Lung (tissue), 12 donors: ENCODE measurements around the gene CCNI2. TPM values are rescaled to one million over a fixed set of nuclear protein-coding genes. Genes with fewer than 3 reads are reported as not detected.
A peak's percentile ranks its signal among the peaks of the same experiment; 100 is the strongest.

Experiments
- ATAC-seq: fragments of 200-7000 bp; cut with Tn5 transposase; one replicate; pipeline ENCODE4 v1.9.1; 2020; ENCODE audit warnings: moderate number of reproducible peaks; ENCODE audit not compliant: insufficient read depth, low FRiP score
- DNase-seq, 3 donors: peaks; one replicate each; pipeline ENCODE4 v3.0.0-alpha.2; 2013 to 2017
- H3K27ac ChIP-seq, 2 donors: one replicate each; pipeline ENCODE4 v1.5.1; 2013; ENCODE audit warnings: mild to moderate bottlenecking in 2 of 2, moderate library complexity in 2 of 2, control low read depth in 1 of 2, inconsistent platforms in 1 of 2, low read depth in 1 of 2, low read length in 1 of 2
- H3K27me3 ChIP-seq, 3 donors: one replicate each; pipeline ENCODE4 v1.5.1; 2013; ENCODE audit warnings: low read length in 2 of 3; ENCODE audit not compliant: control insufficient read depth in 3 of 3, insufficient read depth in 3 of 3
- H3K36me3 ChIP-seq, 4 donors: one replicate each; pipeline ENCODE4 v1.5.1; 2013; ENCODE audit warnings: low read length in 4 of 4, mild to moderate bottlenecking in 1 of 4, moderate library complexity in 1 of 4; ENCODE audit not compliant: control insufficient read depth in 4 of 4, insufficient read depth in 4 of 4
- H3K4me1 ChIP-seq, 5 donors: one replicate each; pipeline ENCODE4 v1.5.1; 2013; ENCODE audit warnings: low read length in 5 of 5, mild to moderate bottlenecking in 2 of 5, moderate library complexity in 1 of 5; ENCODE audit not compliant: control insufficient read depth in 5 of 5, insufficient read depth in 5 of 5
- H3K4me3 ChIP-seq: one replicate; pipeline ENCODE4 v1.5.1; 2013; ENCODE audit warnings: mild to moderate bottlenecking, control low read depth, moderate library complexity
- H3K9ac ChIP-seq, 2 donors: one replicate each; pipeline ENCODE4 v1.5.1; 2013; ENCODE audit warnings: low read length in 2 of 2, control low read depth in 1 of 2; ENCODE audit not compliant: insufficient read depth in 1 of 2
- H3K9me3 ChIP-seq, 4 donors: one replicate each; pipeline ENCODE4 v1.5.1; 2013; ENCODE audit warnings: low read length in 3 of 4, mild to moderate bottlenecking in 1 of 4, moderate library complexity in 1 of 4; ENCODE audit not compliant: control insufficient read depth in 4 of 4, insufficient read depth in 3 of 4
- WGBS, 2 donors: extraction: QIAGEN DNeasy Blood & Tissue Kit; methylation state at CpG; one replicate each; pipeline ENCODE4 v1.1.7; 2013; 5-methylcytosine and 5-hydroxymethylcytosine counted together
- polyA plus RNA-seq, 2 donors: library from polyadenylated mRNA; stranded (reverse); fragments of 200-250 nt; gene quantifications; one replicate each; pipeline ENCODE4 v1.2.1, GENCODE V29; 2013
- total RNA-seq, 2 donors: library from RNA; depleted of rRNA in 1 of 2; stranded (reverse); fragments of >200 nt in 1 of 2; gene quantifications; one replicate each; pipeline ENCODE4 v1.2.1, GENCODE V29; 2014 to 2021
- TF ChIP-seq, protein P1 (sequence below): IDR thresholded peaks from 2 replicates; pipeline ENCODE4 v1.5.1; 2012; ENCODE audit warnings: mild to moderate bottlenecking; ENCODE audit errors: control extremely low read depth, extremely low read depth
- donor health status: control.
- donor health status: control.
- donor health status: Bipolar disorder and iron deficiency.
- donor health status: healthy.
- donor health status: DM: yes; HTN: yes; CAD: no.

The CCNI2 gene
- total and polyA plus RNA-seq, 4 donors, result 0.55 to 0.88 (median 0.67) TPM

GRCh38 chr5:132747616-132748440 lies 602 bp downstream of the CCNI2 start:
- no peaks in the 10 kb centered on the region for H3K9me3 ChIP-seq
- H3K27me3 ChIP-seq, result peaks cover 0 to 40% (median 26%) of the 10 kb centered on the region in 3 donors
- 30 to 36% methylated on average over 74 to 76 of the region's 76 CpGs for WGBS, 2 donors
- TF ChIP-seq, protein P1, sequence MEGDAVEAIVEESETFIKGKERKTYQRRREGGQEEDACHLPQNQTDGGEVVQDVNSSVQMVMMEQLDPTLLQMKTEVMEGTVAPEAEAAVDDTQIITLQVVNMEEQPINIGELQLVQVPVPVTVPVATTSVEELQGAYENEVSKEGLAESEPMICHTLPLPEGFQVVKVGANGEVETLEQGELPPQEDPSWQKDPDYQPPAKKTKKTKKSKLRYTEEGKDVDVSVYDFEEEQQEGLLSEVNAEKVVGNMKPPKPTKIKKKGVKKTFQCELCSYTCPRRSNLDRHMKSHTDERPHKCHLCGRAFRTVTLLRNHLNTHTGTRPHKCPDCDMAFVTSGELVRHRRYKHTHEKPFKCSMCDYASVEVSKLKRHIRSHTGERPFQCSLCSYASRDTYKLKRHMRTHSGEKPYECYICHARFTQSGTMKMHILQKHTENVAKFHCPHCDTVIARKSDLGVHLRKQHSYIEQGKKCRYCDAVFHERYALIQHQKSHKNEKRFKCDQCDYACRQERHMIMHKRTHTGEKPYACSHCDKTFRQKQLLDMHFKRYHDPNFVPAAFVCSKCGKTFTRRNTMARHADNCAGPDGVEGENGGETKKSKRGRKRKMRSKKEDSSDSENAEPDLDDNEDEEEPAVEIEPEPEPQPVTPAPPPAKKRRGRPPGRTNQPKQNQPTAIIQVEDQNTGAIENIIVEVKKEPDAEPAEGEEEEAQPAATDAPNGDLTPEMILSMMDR, result no peak
- H3K36me3 ChIP-seq, result peaks cover 0 to 2% (median 0%) of the 10 kb centered on the region in 4 donors
- DNase-seq (no peak), ATAC-seq (peak; percentile 51)
- peaks cover 0 to 8% (median 0%) of the 10 kb centered on the region in 5 donors for H3K4me1 ChIP-seq
- H3K27ac ChIP-seq, result no peak overlapping the region
- no peak overlapping the region for H3K9ac ChIP-seq
- no peak overlapping the region for H3K4me3 ChIP-seq

- ATAC-seq (no peak), DNase-seq (no peak)
- no peak overlapping the region for H3K4me3 ChIP-seq
- H3K9ac ChIP-seq, result no peak overlapping the region
- WGBS, 2 donors, result 91 to 93% methylated on average over 10 of the region's 10 CpGs
- TF ChIP-seq, protein P1, result no peak
- H3K4me1 ChIP-seq, result peaks cover 0 to 8% (median 0%) of the 10 kb centered on the region in 5 donors
- H3K9me3 ChIP-seq, result no peaks in the 10 kb centered on the region
- peaks cover 0 to 40% (median 26%) of the 10 kb centered on the region in 3 donors for H3K27me3 ChIP-seq
- peaks cover 0 to 2% (median 0%) of the 10 kb centered on the region in 4 donors for H3K36me3 ChIP-seq
- no peak overlapping the region for H3K27ac ChIP-seq
Observed at GRCh38 chr5:132748522-132749000, 1.3 kb downstream of the CCNI2 start.

GRCh38 chr5:132749506-132749905 lies 2.3 kb downstream of the CCNI2 start:
- TF ChIP-seq, protein P1, result no peak
- Histone ChIP-seq H3K9ac (no peak overlapping the region), H3K36me3 (peaks cover 0 to 2% (median 0%) of the 10 kb centered on the region in 4 donors), H3K4me1 (peaks cover 0 to 8% (median 0%) of the 10 kb centered on the region in 5 donors), H3K27me3 (peaks cover 0 to 38% (median 26%) of the 10 kb centered on the region in 3 donors), H3K27ac (no peak overlapping the region), H3K4me3 (no peak overlapping the region), H3K9me3 (no peaks in the 10 kb centered on the region)
- DNase-seq (no peak), ATAC-seq (no peak)
- 99 to 100% methylated on average over 2 of the region's 2 CpGs for WGBS, 2 donors
